ENCODE data around the gene RPTOR.

Gene RPTOR

DNA sequence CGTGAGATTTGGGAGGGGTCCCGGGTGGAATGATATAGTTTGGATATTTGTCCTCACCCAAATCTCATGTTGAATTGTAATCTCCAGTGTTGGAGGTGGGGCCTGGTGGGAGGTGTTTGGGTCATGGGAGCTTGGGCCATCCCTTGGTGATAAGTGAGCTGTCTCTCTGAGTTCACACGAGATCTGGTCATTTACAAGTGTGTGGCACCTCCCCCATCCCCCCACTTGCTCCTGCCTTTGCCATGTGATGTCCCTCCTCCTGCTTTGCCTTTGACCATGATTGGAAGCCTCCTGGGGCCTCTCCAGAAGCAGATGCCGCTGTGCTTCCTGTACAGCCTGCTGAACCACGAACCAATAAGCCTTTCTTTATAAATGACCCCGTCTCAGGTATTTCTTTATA lies 469.0 kb downstream of the RPTOR start:
- H3K36me3 Mint-ChIP-seq = no peaks in the 10 kb centered on the region
- no peak overlapping the region for H3K4me3 Mint-ChIP-seq
- H3K4me1 Mint-ChIP-seq = peaks cover 11% of the 10 kb centered on the region
- H3K27ac Mint-ChIP-seq = no peak overlapping the region
- no peak for ATAC-seq
- no peak for DNase-seq (ENCODE audit: low spot score in 2 of 2)
- peaks cover 7% of the 10 kb centered on the region for H3K9me3 Mint-ChIP-seq

DNA sequence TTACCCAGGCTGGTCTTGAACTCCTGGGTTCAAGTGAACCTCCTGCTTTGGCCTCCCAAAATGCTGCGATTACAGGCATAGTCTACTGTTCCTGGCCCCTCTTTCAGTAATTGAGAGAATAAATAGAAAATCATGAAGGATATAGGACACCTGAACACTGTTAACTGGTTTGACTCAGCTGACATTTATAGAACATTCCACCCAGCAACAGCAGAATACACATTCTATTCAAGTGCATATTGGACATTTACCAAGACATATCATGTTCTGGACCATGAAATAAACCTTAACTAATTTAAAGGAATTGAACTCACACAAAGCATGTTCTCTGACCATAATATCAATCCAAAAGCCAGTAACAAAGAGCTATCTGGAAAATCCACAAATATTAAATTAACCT lies 470.5 kb downstream of the RPTOR start:
- H3K4me3 Mint-ChIP-seq = no peak overlapping the region
- no peak overlapping the region for H3K27ac Mint-ChIP-seq
- ATAC-seq = no peak
- H3K9me3 Mint-ChIP-seq = peaks cover 7% of the 10 kb centered on the region
- no peaks in the 10 kb centered on the region for H3K36me3 Mint-ChIP-seq
- DNase-seq (ENCODE audit: low spot score in 2 of 2) = no peak
- peaks cover 12% of the 10 kb centered on the region for H3K4me1 Mint-ChIP-seq

Data from stimulated activated effector memory CD8-positive, alpha-beta T cell treated with anti-CD3 and anti-CD28 coated beads, Interleukin-12 subunit alpha, Interleukin-12 subunit beta, amount 100 ng/mL, for 72 hours (primary cell).